HG02642 (cell line): ENCODE data around the gene ZNF462.

Experiments
- ATAC-seq: cut with Tn5 transposase; IDR thresholded peaks from one replicate; pipeline ENCODE4 v1.9.1; 2021; ENCODE audit warnings: mild to moderate bottlenecking; ENCODE audit not compliant: unreplicated experiment, poor library complexity

The ZNF462 gene

DNA sequence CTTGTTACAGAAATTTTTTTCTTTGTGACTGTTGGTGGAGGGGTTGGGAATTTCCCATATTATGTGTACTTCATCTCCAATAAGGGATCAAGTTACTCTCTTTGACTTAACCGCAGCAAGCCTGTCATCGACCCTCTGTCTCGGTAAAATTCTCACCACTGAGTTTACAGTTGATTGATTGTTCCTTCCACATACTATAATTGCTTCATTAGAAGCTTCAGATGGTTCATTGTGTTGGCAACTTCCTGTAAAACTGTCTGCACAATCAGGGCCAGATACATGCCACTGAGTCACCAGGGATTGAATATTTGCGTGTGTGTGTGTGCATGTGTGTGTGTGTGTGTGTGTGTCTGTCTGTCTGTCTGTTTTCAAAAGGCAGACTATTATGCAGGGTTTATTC lies 176.6 kb downstream of the ZNF462 start:
- ATAC-seq = no peak

DNA sequence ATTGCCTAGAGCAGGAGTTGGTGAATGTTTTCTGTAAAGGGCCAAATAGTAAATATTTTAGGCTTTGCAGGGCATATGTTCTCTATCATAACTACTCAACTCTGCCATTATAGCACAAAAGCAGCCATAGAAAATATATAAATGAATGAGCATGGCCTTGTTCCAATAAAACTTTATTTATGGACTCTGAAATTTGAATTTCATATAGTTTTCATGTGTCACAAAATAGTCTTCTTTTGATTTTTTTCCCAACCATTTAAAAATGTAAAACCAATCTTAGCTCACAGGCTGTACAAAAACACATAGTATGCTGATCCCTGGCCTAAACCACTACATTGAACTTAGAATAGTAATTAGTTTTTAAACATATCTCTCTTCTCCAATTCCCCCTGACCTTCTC lies 179.6 kb downstream of the ZNF462 start:
- no peak for ATAC-seq

- no peak for ATAC-seq
Observed at GRCh38 chr9:107043886-107044285, 180.9 kb downstream of the ZNF462 start.

DNA sequence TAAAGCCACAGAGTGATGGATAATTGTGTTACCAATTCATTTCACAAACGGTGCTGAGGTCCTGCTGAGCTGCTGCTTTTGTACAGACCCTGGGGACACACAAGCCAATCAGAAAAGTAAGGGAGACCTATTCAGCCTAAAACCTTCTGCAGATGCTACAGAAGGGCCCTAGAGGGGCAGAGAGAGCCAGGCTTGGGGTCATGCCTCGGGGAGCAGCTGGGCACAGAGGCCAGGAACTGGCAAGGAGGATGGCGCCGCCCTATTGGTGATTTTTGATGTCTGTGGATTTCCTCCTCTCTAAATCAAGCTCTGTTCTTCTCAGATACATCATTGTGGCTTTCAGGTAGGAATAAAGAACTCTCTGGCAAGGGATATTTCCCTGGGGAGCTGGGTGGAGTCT lies 181.9 kb downstream of the ZNF462 start:
- no peak for ATAC-seq

- ATAC-seq = peak; percentile 89
Observed at GRCh38 chr9:107046692-107047091, 183.7 kb downstream of the ZNF462 start.

- ATAC-seq = no peak
Observed at GRCh38 chr9:107049046-107049802, 186.3 kb downstream of the ZNF462 start.

DNA sequence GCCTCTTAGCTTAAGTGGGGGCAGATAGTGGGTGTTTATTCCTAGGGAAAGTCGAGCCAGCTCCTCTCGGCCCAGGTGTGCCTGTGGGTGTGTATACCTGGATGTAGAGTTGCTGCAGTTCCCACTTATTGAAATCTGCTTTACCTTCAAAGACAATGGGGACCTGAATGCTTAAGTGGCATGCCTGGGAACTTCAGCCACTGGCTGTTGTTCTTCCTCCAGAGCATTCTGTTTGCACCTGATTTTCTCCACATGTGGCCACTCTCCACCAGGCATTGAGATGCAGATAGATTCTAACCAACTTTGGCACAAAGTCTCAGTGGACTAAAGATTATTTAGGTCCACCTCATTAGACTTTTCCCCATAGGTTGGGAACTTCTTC lies 186.8 kb downstream of the ZNF462 start:
- ATAC-seq = no peak

- no peak for ATAC-seq
Observed at GRCh38 chr9:107051392-107051791, 188.4 kb downstream of the ZNF462 start.

- no peak for ATAC-seq
Observed at GRCh38 chr9:107054146-107054545, 191.2 kb downstream of the ZNF462 start.

- ATAC-seq = no peak
Observed at GRCh38 chr9:107059220-107059619, 196.3 kb downstream of the ZNF462 start.

DNA sequence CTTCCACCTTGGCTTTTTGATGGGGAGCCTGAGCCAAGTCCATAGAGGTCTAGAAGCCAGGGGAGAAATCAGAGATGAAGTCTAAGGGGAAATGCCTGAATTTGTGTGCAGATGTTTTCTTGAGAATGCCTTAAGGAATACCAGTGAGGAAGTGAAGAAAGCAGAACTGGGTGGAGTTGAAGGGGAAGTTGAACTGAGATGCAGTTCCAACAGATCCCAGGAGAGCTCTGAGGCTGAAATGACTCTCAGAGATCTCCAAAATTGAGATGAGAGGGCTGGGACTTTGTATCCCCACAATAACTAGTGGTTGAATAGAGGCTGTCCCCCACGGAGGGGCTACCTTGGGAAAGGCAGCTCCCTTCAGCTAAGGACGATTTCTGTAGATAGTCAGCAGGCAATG lies 197.1 kb downstream of the ZNF462 start:
- ATAC-seq = no peak
